Epithelial cell of prostate (primary cell): ENCODE data around the gene PHOX2B.
A peak's percentile ranks its signal among the peaks of the same experiment; 100 is the strongest.
"Not testable (repeated sequence)": the region's sequence is repeated elsewhere in the genome, so short reads cannot be mapped to it uniquely, and the experiment has no call there.

Experiments used
- DNase-seq: peaks from one replicate; pipeline ENCODE4 v3.0.0-alpha.2; 2011; ENCODE audit warnings: low read depth, low spot score
- H3K27ac ChIP-seq: fragments of 450-650 bp; 2 replicates; pipeline ENCODE4 v1.5.1; 2017; ENCODE audit warnings: mild to moderate bottlenecking

Gene PHOX2B

DNA sequence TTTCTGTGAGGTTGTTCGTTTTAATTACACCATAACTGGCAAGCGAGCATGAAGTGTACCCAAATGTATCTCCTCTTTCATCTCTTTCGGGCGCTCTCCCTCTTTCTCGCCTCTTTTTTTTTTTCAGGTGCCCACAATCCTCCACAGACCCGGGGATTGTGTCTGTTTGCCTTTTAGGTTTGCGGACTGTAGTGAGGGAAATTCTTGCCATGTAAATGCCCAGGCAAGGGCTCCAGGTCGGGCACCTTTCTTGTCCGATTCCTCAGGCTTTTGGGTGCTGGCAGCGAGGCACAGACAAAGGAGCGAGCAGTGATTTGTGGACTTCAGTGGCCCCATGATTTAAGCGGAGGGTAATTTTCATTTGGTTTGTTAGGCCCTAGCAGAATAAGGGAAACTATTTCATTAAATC is 1.1 kb upstream of the PHOX2B start:
- H3K27ac ChIP-seq, result no peak overlapping the region
- DNase-seq, result no peak

DNA sequence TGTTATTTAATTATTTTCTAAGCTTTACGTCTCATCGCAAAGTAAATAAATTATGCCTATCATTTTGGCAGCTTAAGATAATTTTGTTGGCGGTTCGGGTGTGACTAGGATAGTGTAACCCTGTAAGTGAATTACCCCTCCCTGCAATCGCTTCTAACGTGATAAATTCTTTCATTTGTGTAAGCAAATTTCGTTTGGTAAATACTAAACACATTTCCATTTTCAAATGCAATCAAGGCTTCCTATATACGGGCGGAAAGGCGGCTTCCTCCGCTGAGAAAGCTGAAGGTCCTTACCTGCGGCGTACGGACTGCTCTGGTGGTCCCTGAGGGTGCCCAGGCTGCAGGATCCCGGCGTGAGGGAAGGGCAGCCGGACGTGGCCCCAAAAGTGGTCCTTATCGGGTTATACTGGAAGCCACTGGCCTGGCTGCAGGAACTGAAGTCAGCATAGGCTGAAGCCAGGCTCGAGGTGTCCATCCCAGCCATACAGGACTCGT is 403 bp downstream of the PHOX2B start:
- H3K27ac ChIP-seq, result no peak overlapping the region
- DNase-seq, result no peak

DNA sequence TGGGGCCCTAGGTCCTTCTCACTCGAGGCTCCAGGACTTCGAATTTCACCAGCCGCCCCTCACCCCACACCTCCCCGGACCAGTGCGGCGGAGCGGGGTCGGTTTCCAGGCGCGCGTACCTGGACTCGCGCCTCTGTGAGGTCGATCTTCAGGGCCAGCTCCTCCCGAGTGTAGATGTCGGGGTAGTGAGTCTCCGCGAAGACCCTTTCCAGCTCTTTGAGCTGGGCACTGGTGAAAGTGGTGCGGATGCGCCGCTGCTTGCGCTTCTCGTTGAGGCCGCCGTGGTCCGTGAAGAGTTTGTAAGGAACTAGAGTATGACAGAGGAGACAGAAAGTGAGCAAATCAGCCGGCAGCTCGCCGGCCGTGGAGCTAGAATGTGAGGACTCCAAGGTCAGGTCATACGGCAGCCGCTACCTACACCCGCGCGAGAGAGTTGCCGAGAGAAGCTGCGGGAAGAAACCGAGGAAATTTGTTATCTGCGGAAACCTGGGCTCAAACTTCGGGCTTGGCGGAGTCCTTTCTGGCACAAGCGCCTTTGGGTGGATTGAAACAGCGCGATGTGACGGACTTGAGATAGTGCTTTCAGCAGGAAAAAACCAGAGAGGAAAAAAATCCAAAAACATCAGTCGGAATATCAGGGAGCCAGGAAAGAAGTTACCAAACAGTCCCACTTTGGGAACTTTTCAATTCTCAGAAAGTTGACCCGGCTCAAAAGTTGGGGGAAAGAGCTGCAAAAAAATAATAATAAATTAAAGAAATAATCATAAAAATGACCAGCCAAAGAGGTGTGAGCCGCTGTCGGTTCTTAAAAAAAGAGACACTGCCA is 1.1 kb downstream of the PHOX2B start:
- no peak for DNase-seq
- no peak overlapping the region for H3K27ac ChIP-seq

- no peak for DNase-seq
- H3K27ac ChIP-seq, result no peak overlapping the region
Observed at GRCh38 chr4:41746440-41747229, 1.9 kb downstream of the PHOX2B start.

DNA sequence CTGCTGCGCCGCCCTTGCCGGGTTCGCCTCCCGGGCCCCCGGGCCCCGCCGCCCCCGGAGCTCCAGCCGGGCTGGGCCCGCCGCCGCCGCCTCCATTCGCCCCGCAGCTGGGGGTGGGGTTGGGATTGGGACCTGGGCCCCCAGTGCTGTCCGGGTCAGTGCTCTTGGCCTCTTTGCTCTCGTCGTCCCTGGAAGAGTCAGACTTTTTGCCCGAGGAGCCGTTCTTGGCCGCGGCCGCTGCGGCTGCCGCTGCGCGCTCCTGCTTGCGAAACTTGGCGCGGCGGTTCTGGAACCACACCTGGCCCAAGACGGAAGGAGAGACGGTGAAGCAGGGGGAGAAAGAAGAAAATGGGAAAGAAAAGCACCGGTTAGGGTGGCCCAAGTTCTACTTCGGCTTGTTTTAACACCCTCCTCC is 2.5 kb downstream of the PHOX2B start:
- H3K27ac ChIP-seq, result no peak overlapping the region

GRCh38 chr4:41745292-41746024 is 3.1 kb downstream of the PHOX2B start:
- DNase-seq, result no peak
- no peak overlapping the region for H3K27ac ChIP-seq

More for the DNA sequence above, 2.5 kb downstream of the PHOX2B start:
- DNase-seq, result no peak

- DNase-seq, result no peak
- H3K27ac ChIP-seq, result no peak overlapping the region
Observed at GRCh38 chr4:41744572-41745291, 3.8 kb downstream of the PHOX2B start.

DNA sequence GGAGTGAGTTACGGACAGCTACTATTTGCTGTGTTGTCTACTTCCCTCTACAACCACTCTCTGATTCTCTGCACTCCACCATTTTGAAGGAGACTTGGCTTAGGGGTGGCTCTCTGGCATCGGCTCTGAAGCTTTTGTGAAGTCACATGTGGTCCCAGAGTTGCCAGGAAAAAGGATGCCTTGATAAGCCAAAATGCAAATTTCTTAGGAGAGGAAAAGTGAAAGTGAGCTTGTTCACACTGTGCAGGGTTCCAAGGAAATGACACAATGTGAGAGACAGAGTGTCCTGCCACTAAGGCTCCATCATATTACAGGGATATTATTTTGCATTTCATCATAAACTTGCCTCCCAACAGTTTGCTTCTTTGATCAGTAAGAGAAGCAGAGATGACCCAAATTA is 7.2 kb downstream of the PHOX2B start:
- DNase-seq, result no peak

GRCh38 chr4:41737491-41737890 is 11.0 kb downstream of the PHOX2B start:
- not testable (repeated sequence) for H3K27ac ChIP-seq, DNase-seq

More for the DNA sequence above, 7.2 kb downstream of the PHOX2B start:
- H3K27ac ChIP-seq, result no peak overlapping the region

GRCh38 chr4:41734371-41734770 is 14.2 kb downstream of the PHOX2B start:
- DNase-seq, result no peak
- H3K27ac ChIP-seq, result no peak overlapping the region

GRCh38 chr4:41731569-41732126 is 16.9 kb downstream of the PHOX2B start:
- no peak for DNase-seq
- no peak overlapping the region for H3K27ac ChIP-seq

- H3K27ac ChIP-seq, result no peak overlapping the region
- no peak for DNase-seq
Observed at GRCh38 chr4:41728573-41728913, 20.0 kb downstream of the PHOX2B start.

- H3K27ac ChIP-seq, result no peak overlapping the region
- DNase-seq, result no peak
Observed at GRCh38 chr4:41727861-41728572, 20.5 kb downstream of the PHOX2B start.

DNA sequence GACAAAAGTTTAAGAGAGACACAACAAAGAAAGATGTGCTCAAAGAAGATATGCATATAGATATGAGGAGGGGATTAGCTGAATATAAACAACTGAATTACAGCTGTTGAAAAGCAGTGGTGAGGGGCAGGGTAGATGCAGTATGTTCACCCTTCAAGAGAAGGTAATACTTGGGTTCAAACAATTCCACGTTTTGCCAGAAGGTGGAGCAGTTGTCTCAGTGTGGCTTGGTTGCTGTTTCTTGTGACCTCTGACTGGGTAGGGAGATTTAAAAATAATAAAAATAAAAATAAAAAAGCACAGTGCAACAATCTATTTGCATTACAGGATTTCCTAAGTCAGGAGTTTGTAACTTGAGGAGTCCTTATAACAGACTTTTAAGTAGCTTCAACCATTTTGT is 23.3 kb downstream of the PHOX2B start:
- no peak for DNase-seq
- no peak overlapping the region for H3K27ac ChIP-seq

GRCh38 chr4:41723286-41723685 is 25.2 kb downstream of the PHOX2B start:
- DNase-seq, result no peak
- H3K27ac ChIP-seq, result no peak overlapping the region

- H3K27ac ChIP-seq, result no peak overlapping the region
- DNase-seq, result no peak
Observed at GRCh38 chr4:41722181-41722580, 26.3 kb downstream of the PHOX2B start.

DNA sequence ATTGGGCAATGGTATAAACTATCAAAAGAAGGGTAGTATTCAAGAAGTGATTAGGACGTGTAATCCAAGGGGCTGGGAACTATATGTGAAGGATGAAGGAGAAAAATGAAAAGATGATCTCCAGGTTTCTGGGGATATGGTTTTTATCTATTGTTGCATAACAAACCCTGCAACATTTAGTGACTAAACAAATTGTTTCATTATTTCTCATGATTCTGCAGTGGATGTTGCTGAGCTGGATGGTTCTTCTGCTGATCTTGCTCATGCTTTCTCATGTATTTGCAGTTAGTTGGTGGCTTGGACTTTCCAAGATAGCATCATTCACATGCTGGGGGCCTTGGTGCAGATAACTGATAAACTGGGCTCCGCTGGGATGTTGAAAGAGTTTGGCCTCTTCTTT is 29.1 kb downstream of the PHOX2B start:
- no peak for DNase-seq
- peak overlapping the region; percentile 32 for H3K27ac ChIP-seq

DNA sequence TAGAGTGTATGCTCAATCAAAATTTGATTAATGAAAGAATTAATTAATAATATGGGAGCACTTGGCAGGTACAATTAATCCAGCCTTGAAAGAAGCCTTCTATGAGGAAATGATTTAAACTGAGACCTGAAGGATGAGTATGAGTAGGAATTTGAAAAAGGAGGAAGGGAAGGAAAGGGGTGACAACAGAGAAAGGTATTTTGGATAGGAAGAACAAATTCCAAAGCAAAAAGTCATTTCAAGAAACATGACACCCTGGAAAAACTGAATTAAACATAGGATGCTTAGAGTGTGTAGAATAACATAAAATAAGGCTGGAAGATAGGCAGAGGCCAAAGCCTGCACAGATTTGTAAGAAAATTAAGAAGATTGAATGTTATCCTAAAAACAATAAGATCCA is 29.6 kb downstream of the PHOX2B start:
- DNase-seq, result no peak
- peak overlapping the region; percentile 32 for H3K27ac ChIP-seq

GRCh38 chr4:41715155-41715554 is 33.4 kb downstream of the PHOX2B start:
- no peak overlapping the region for H3K27ac ChIP-seq
- no peak for DNase-seq
